ENCODE results near the gene DCTD. TPM values are rescaled to one million over a fixed set of nuclear protein-coding genes. Genes with fewer than 3 reads are reported as not detected.

DCTD gene
- total RNA-seq, 1 donor from 2014 or later, result 93.4 TPM

DNA sequence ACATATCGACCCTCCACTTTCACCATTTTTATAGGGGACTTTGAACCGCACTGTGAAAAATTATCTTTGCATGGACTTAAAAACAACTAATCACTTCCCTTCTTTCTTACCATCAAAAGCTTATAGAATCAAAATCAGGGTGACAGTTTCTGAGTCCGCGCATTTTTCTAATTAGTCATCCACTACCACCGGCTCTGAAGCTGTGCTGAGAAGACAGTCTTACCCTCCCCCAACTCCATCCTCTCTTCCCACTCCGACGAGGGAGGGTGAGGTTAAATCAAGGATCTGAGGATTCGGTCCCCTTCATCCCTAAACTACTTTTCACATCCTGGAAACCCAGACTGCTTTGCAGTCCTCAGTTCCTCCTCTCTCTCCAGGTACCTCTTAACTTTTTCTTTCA lies 4.2 kb downstream of the DCTD start:
- no peaks in the 10 kb centered on the region for H3K9me3 Mint-ChIP-seq

DNA sequence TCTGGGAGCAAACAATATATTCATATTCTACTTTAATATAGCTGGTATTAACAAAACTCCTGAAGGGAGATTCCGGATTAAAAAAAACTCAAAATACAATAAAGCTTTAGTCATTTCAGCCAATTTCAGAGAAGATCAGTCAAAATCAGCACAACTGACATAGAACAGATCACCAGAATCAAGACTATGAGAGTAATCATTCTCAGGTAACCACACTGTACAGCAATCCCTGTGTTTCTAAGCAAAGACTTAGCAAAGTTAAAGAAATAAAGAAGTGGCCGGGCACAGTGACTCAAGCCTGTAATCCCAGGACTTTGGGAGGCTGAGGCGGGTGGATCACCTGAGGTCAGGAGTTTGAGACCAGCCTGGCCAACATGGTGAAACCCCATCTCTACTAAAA lies 9.1 kb downstream of the DCTD start:
- Histone ChIP-seq H3K4me1 (peaks cover 14% of the 10 kb centered on the region), H3K4me2 (no peak overlapping the region), H3K27me3 (no peaks in the 10 kb centered on the region), H4K20me1 (ENCODE audit: low read depth) (peaks cover 8% of the 10 kb centered on the region), H3K4me3 (no peak overlapping the region), H2AFZ (replicated peaks) (no peak overlapping the region), H3K9me3 (ENCODE audit: low read depth) (no peaks in the 10 kb centered on the region), H3K79me2 (ENCODE audit: low read depth) (peaks cover 22% of the 10 kb centered on the region), H3K27ac (no peak overlapping the region), H3K36me3 (peaks cover 26% of the 10 kb centered on the region), H3K9ac (no peak overlapping the region), H3F3A (ENCODE audit: low read depth) (no peaks in the 10 kb centered on the region)
- DNase-seq (ENCODE audit: low spot score), result no peak
- TF ChIP-seq EZH2 (IDR thresholded peaks at IDR 0.05) (no peak), EZH2phosphoT487 (IDR thresholded peaks at IDR 0.05) (no peak)
- TF ChIP-seq, protein P1, sequence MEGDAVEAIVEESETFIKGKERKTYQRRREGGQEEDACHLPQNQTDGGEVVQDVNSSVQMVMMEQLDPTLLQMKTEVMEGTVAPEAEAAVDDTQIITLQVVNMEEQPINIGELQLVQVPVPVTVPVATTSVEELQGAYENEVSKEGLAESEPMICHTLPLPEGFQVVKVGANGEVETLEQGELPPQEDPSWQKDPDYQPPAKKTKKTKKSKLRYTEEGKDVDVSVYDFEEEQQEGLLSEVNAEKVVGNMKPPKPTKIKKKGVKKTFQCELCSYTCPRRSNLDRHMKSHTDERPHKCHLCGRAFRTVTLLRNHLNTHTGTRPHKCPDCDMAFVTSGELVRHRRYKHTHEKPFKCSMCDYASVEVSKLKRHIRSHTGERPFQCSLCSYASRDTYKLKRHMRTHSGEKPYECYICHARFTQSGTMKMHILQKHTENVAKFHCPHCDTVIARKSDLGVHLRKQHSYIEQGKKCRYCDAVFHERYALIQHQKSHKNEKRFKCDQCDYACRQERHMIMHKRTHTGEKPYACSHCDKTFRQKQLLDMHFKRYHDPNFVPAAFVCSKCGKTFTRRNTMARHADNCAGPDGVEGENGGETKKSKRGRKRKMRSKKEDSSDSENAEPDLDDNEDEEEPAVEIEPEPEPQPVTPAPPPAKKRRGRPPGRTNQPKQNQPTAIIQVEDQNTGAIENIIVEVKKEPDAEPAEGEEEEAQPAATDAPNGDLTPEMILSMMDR (IDR thresholded peaks at IDR 0.05), result no peak
- no peaks in the 10 kb centered on the region for H3K27me3 Mint-ChIP-seq (ENCODE audit: insufficient read depth, low read depth)
- no peak overlapping the region for H3K27ac Mint-ChIP-seq
- no peaks in the 10 kb centered on the region for H3K9me3 Mint-ChIP-seq
- no peak overlapping the region for H3K4me3 Mint-ChIP-seq
- peaks cover 19% of the 10 kb centered on the region for H3K4me1 Mint-ChIP-seq
- peaks cover 50% of the 10 kb centered on the region for H3K36me3 Mint-ChIP-seq

More for the DNA sequence above, 4.2 kb downstream of the DCTD start:
- no peak for DNase-seq (ENCODE audit: low spot score)
- H3K27me3 Mint-ChIP-seq (ENCODE audit: insufficient read depth, low read depth), result no peaks in the 10 kb centered on the region
- no peak overlapping the region for H3K4me2 ChIP-seq
- peaks cover 7% of the 10 kb centered on the region for H3F3A ChIP-seq (ENCODE audit: low read depth)
- H3K4me3 Mint-ChIP-seq, result no peak overlapping the region
- H3K27ac Mint-ChIP-seq, result no peak overlapping the region
- H3K79me2 ChIP-seq (ENCODE audit: low read depth), result peaks cover 32% of the 10 kb centered on the region
- TF ChIP-seq EZH2phosphoT487 (IDR thresholded peaks at IDR 0.05) (no peak), EZH2 (IDR thresholded peaks at IDR 0.05) (no peak)
- TF ChIP-seq, protein P1 (IDR thresholded peaks at IDR 0.05), result no peak
- H3K27me3 ChIP-seq, result no peaks in the 10 kb centered on the region
- peaks cover 11% of the 10 kb centered on the region for H3K4me1 ChIP-seq
- peaks cover 32% of the 10 kb centered on the region for H3K36me3 Mint-ChIP-seq
- H3K4me3 ChIP-seq, result no peak overlapping the region
- H2AFZ ChIP-seq (replicated peaks), result no peak overlapping the region
- no peak overlapping the region for H3K9ac ChIP-seq
- H4K20me1 ChIP-seq (ENCODE audit: low read depth), result no peaks in the 10 kb centered on the region
- no peak overlapping the region for H3K27ac ChIP-seq
- peaks cover 19% of the 10 kb centered on the region for H3K4me1 Mint-ChIP-seq
- H3K9me3 ChIP-seq (ENCODE audit: low read depth), result no peaks in the 10 kb centered on the region
- peaks cover 26% of the 10 kb centered on the region for H3K36me3 ChIP-seq

DNA sequence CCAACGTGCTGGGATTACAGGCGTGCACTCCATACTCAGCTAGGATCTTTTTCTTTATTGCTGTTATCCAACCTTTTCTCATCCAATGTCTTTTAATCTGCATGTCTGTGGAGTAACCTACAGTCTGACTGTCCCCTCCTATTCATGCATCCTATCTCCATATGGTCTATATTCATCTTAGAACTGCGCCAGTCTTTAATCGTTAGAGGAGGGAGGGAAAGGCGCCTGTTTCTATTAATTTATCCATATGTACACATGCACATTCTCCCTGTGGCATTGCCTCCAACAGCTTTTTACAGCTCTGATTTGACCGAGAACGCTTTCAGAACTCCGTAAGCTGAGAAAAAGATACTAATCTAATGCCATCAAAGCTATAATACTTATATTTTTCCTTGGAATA lies 9.8 kb downstream of the DCTD start:
- H3K9me3 ChIP-seq (ENCODE audit: low read depth), result no peaks in the 10 kb centered on the region
- no peak overlapping the region for H3K9ac ChIP-seq
- H3K27me3 ChIP-seq, result no peaks in the 10 kb centered on the region
- H3K79me2 ChIP-seq (ENCODE audit: low read depth), result peaks cover 22% of the 10 kb centered on the region
- Mint-ChIP-seq H3K27ac (no peak overlapping the region), H3K27me3 (ENCODE audit: insufficient read depth, low read depth) (no peaks in the 10 kb centered on the region), H3K36me3 (peaks cover 45% of the 10 kb centered on the region), H3K4me1 (peaks cover 18% of the 10 kb centered on the region), H3K4me3 (no peak overlapping the region), H3K9me3 (no peaks in the 10 kb centered on the region)
- peaks cover 16% of the 10 kb centered on the region for H3K4me1 ChIP-seq
- no peaks in the 10 kb centered on the region for H3F3A ChIP-seq (ENCODE audit: low read depth)
- peaks cover 16% of the 10 kb centered on the region for H4K20me1 ChIP-seq (ENCODE audit: low read depth)
- no peak overlapping the region for H3K4me3 ChIP-seq
- no peak for DNase-seq (ENCODE audit: low spot score)
- peaks cover 26% of the 10 kb centered on the region for H3K36me3 ChIP-seq
- no peak overlapping the region for H2AFZ ChIP-seq (replicated peaks)
- no peak overlapping the region for H3K4me2 ChIP-seq
- TF ChIP-seq EZH2 (IDR thresholded peaks at IDR 0.05) (no peak), EZH2phosphoT487 (IDR thresholded peaks at IDR 0.05) (no peak)
- TF ChIP-seq, protein P1 (IDR thresholded peaks at IDR 0.05), result no peak
- no peak overlapping the region for H3K27ac ChIP-seq
